ENCODE measurements around the gene ALLC. TPM values are rescaled to one million over a fixed set of nuclear protein-coding genes. Genes with fewer than 3 reads are reported as not detected.

The ALLC gene
- total and polyA plus RNA-seq, 11 donors = not detected

DNA sequence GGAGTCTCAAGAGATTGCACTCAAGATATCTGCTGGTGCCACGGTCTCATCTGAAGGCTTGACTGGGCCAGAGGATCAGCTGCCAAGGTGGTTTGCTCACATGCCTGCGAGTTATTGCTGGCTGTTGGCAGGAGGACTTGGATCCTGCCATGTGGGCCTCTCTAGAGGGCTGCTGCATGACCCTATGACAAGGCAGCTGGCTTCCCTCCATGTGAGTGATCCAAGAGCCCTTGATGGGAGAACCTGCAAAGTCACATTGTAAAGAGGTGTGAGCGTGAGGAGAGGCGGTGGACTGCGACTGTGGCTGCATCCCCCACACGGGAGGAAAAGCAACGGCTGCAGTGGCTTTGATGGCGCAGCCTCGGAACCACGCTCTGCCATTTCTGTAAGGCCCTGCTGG is 4.0 kb upstream of the ALLC start:
- H3K36me3 ChIP-seq = no peaks in the 10 kb centered on the region
- H3K27ac ChIP-seq = no peak overlapping the region
- H3K4me3 ChIP-seq = no peak overlapping the region
- no peaks in the 10 kb centered on the region for H3K27me3 ChIP-seq
- ATAC-seq = no peak
- WGBS, 4 donors = 81 to 93% (median 83%) methylated on average over 10 of the region's 10 CpGs
- intact Hi-C loops (cut with DNase I) = loop anchor here (5.0 to 10.0 kb wide), 7 partner anchors 77 to 232 kb away; partner anchors contain the start of gene RPS7 (in 2 of the 10)
- peak in 3 of 5 donors; percentile 28 to 34 (median 29) for DNase-seq
- H3K4me1 ChIP-seq = peaks cover 0 to 36% (median 15%) of the 10 kb centered on the region in 12 donors
- no peak for TF ChIP-seq POLR2A (IDR thresholded peaks at IDR 0.05)
- TF ChIP-seq, protein P1, sequence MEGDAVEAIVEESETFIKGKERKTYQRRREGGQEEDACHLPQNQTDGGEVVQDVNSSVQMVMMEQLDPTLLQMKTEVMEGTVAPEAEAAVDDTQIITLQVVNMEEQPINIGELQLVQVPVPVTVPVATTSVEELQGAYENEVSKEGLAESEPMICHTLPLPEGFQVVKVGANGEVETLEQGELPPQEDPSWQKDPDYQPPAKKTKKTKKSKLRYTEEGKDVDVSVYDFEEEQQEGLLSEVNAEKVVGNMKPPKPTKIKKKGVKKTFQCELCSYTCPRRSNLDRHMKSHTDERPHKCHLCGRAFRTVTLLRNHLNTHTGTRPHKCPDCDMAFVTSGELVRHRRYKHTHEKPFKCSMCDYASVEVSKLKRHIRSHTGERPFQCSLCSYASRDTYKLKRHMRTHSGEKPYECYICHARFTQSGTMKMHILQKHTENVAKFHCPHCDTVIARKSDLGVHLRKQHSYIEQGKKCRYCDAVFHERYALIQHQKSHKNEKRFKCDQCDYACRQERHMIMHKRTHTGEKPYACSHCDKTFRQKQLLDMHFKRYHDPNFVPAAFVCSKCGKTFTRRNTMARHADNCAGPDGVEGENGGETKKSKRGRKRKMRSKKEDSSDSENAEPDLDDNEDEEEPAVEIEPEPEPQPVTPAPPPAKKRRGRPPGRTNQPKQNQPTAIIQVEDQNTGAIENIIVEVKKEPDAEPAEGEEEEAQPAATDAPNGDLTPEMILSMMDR (IDR thresholded peaks at IDR 0.05) = no peak
- H3K9me3 ChIP-seq = no peaks in the 10 kb centered on the region

DNA sequence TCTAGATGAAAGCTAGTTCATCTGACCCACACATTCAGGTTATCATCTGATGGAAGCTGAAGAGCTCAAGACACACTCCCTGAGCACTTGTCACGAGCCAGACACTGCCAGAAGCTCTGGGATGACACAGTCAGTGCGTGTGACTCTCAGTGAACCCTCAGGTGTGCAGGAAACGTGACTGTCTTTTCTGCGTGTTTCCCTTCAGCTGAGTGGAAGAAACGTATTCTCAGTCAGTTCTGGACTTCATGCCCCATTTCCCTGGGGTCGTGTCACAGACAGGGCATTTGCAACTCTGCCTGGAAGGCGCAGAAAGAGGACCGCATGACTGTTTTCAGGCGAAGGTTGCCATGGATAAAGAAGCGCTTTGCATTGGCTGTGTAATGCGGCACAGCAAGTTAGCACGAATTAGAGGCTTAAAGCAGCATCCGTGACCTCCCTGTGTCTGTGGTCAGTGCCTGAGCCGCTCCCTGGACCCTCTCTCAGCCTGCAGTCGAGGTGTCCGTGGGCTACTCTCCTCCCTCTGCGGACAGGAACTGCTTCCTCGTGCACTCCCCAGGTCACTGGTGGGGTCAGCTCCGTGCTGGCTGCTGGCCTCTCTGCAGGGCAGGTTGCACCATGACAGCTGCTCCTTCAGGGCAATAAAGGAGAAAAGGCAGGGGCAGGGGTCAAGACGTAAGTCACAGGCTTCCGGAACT is 3.3 kb upstream of the ALLC start:
- Histone ChIP-seq H3K4me1 (peaks cover 0 to 38% (median 18%) of the 10 kb centered on the region in 12 donors), H3K4me3 (no peak overlapping the region), H3K36me3 (no peaks in the 10 kb centered on the region), H3K27ac (no peak overlapping the region), H3K27me3 (no peaks in the 10 kb centered on the region), H3K9me3 (no peaks in the 10 kb centered on the region)
- intact Hi-C loops (cut with DNase I) = loop anchor here (5.0 to 10.0 kb wide), 7 partner anchors 77 to 232 kb away; partner anchors contain the start of gene RPS7 (in 2 of the 10)
- TF ChIP-seq, protein P1 (IDR thresholded peaks at IDR 0.05) = no peak
- TF ChIP-seq POLR2A (IDR thresholded peaks at IDR 0.05) = no peak
- 80 to 89% (median 82%) methylated on average over 19 to 21 of the region's 21 CpGs for WGBS, 4 donors
- DNase-seq = peak in 2 of 5 donors; percentile 4 to 20
- ATAC-seq = no peak

DNA sequence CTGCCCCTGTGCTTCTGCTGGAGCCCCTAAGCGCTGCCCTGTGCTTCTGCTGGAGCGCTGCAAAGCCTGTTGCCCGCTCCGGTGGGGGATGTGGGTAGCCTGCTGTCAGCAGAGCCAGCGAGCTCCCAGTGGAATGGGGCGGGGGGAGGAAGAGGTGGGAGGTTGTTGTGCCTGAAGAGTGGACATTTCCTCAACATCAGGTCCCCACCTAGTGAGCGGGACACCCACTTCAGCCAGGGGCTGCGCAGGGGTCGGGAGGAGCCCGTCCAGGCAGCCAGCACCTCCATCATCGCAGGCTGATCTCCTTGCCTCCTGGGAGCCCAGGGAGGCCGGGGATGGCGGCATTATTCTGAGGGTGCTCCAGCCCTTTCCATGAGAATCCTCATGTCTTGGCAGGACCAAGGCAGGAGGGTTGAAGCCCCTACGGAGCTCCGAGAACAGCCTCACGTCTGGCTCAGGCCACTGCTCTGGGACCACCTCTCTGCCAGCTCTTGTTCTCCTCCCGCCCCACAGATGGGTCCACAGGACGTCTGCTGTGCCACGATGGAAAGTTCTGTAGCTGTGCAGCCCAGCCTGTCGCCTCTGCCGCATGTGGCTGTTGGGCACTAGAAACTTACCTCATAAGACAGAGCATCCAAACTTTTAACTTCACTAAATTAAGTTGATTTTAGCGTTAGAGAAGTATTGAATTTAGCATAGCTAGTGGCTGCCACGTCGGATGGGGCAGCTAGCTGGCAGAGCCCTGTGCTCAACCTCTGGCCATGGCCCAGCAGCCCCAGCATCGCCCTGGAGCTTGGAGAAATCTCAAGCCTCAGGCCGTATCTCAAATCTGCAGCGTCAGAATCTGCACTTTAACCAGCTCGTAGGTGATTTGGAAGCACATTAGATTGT is 1.9 kb upstream of the ALLC start:
- intact Hi-C loops (cut with DNase I) = loop anchor here in 5 of 10 donors (10.0 kb wide), 2 partner anchors 81 to 231 kb away; partner anchors contain the start of gene RPS7 (in 1 of the 5)
- TF ChIP-seq POLR2A (IDR thresholded peaks at IDR 0.05) = no peak
- TF ChIP-seq, protein P1 (IDR thresholded peaks at IDR 0.05) = no peak

More for the DNA sequence above, 1.9 kb upstream of the ALLC start:
- Histone ChIP-seq H3K36me3 (no peaks in the 10 kb centered on the region), H3K4me1 (peaks cover 0 to 37% (median 15%) of the 10 kb centered on the region in 12 donors), H3K27me3 (no peaks in the 10 kb centered on the region), H3K27ac (no peak overlapping the region), H3K9me3 (no peaks in the 10 kb centered on the region), H3K4me3 (no peak overlapping the region)
- ATAC-seq (no peak), DNase-seq (peak in 2 of 5 donors; percentile 18 to 54)
- WGBS, 4 donors = 69 to 80% (median 73%) methylated on average over 21 to 28 of the region's 28 CpGs
